HepG2 (cell line): ENCODE results near the gene APEX1. TPM values are rescaled to one million over a fixed set of nuclear protein-coding genes. Genes with fewer than 3 reads are reported as not detected.

Source experiments
- CEBPG ChIP-seq: IDR thresholded peaks from 2 replicates; pipeline ENCODE4 v1.6.1; 2016
- CHCHD3 ChIP-seq: sonication (generic); formaldehyde crosslinking; IDR thresholded peaks from 2 replicates; pipeline ENCODE4 v1.8.0; 2022; ENCODE audit warnings: mild to moderate bottlenecking, missing genetic modification reagents, moderate library complexity
- DR1 ChIP-seq: sonication (generic); formaldehyde crosslinking; IDR thresholded peaks from 2 replicates; pipeline ENCODE4 v1.8.0; 2021; ENCODE audit warnings: mild to moderate bottlenecking, missing genetic modification reagents, inconsistent platforms
- ELF3 ChIP-seq: IDR thresholded peaks from 2 replicates; pipeline ENCODE4 v1.6.1; 2016; ENCODE audit warnings: missing genetic modification reagents, missing compliant biosample characterization
- FOSL1 ChIP-seq: sonication (generic); formaldehyde crosslinking; IDR thresholded peaks from 2 replicates; pipeline ENCODE4 v1.9.0; 2021; ENCODE audit warnings: missing genetic modification reagents, borderline replicate concordance
- HHEX ChIP-seq: IDR thresholded peaks from 2 replicates; pipeline ENCODE4 v1.6.1; 2016; ENCODE audit warnings: control low read depth
- HNRNPL ChIP-seq: fragments of 200-400 bp; formaldehyde crosslinking; IDR thresholded peaks from 2 replicates; pipeline ENCODE4 v1.6.1; 2017; ENCODE audit warnings: mild to moderate bottlenecking, low read depth, low read length
- MYPOP ChIP-seq: sonication (generic); formaldehyde crosslinking; IDR thresholded peaks from 2 replicates; pipeline ENCODE4 v1.8.1; 2023; ENCODE audit warnings: mild to moderate bottlenecking, moderate library complexity, missing genetic modification reagents
- MZF1 ChIP-seq: sonication (generic); formaldehyde crosslinking; IDR thresholded peaks from 2 replicates; pipeline ENCODE4 v1.8.1; 2023; ENCODE audit warnings: mild to moderate bottlenecking, missing genetic modification reagents, borderline replicate concordance
- NR2F6 ChIP-seq, 2 experiments: IDR thresholded peaks; 2 replicates each; pipeline ENCODE4 v1.6.1; 2016; ENCODE audit warnings: antibody characterized with exemption in 1 of 2, mild to moderate bottlenecking in 1 of 2
- PATZ1 ChIP-seq: sonication (generic); formaldehyde crosslinking; IDR thresholded peaks from 2 replicates; pipeline ENCODE4 v1.4.0; 2020; ENCODE audit warnings: missing genetic modification reagents
- POLR2A ChIP-seq, 2 experiments: IDR thresholded peaks; 2 replicates each; pipeline ENCODE4 v1.6.1; 2011; ENCODE audit warnings: low read depth in 2 of 2, low read length in 2 of 2, mild to moderate bottlenecking in 1 of 2, moderate library complexity in 1 of 2; ENCODE audit not compliant: insufficient read depth in 1 of 2
- RAD21 ChIP-seq: fragments of 450-650 bp; formaldehyde crosslinking; IDR thresholded peaks from 2 replicates; pipeline ENCODE4 v1.5.0; 2020; ENCODE audit warnings: mild to moderate bottlenecking
- RNF2 ChIP-seq: fragments of 450-650 bp; conservative IDR thresholded peaks from 2 replicates; pipeline ENCODE4 v1.6.1; 2016; ENCODE audit warnings: low read depth
- SMARCE1 ChIP-seq: fragments of 450-650 bp; IDR thresholded peaks from 2 replicates; pipeline ENCODE4 v1.6.1; 2017; ENCODE audit warnings: borderline replicate concordance
- SMC3 ChIP-seq: IDR thresholded peaks from 2 replicates; pipeline ENCODE4 v1.6.1; 2011; ENCODE audit warnings: low read length, improper control_type of control experiment
- SOX5 ChIP-seq: IDR thresholded peaks from 2 replicates; pipeline ENCODE4 v1.6.1; 2016; ENCODE audit warnings: borderline replicate concordance
- SRSF4 ChIP-seq: fragments of 200-400 bp; formaldehyde crosslinking; IDR thresholded peaks from one replicate; pipeline ENCODE4 v1.6.1; 2018; ENCODE audit warnings: mild to moderate bottlenecking, low read depth, low read length, moderate library complexity; ENCODE audit not compliant: poor library complexity, severe bottlenecking
- THAP11 ChIP-seq: IDR thresholded peaks from 2 replicates; pipeline ENCODE4 v1.6.1; 2016; ENCODE audit warnings: missing biosample characterization, missing genetic modification reagents
- ZFP36L1 ChIP-seq: sonication (generic); formaldehyde crosslinking; IDR thresholded peaks from 2 replicates; pipeline ENCODE4 v1.8.0; 2022; ENCODE audit warnings: mild to moderate bottlenecking, missing genetic modification reagents, moderate library complexity
- ZNF124 ChIP-seq: sonication (generic); formaldehyde crosslinking; IDR thresholded peaks from 2 replicates; pipeline ENCODE4 v1.4.0; 2020; ENCODE audit warnings: missing genetic modification reagents
- ZNF138 ChIP-seq: sonication (generic); formaldehyde crosslinking; IDR thresholded peaks from 2 replicates; pipeline ENCODE4 v1.5.0; 2020; ENCODE audit warnings: mild to moderate bottlenecking, low read depth, missing genetic modification reagents
- ZNF354B ChIP-seq: sonication (generic); formaldehyde crosslinking; IDR thresholded peaks from 2 replicates; pipeline ENCODE4 v1.8.0; 2022; ENCODE audit warnings: mild to moderate bottlenecking, missing genetic modification reagents
- ZNF749 ChIP-seq: sonication (generic); formaldehyde crosslinking; IDR thresholded peaks from 2 replicates; pipeline ENCODE4 v1.8.0; 2022; ENCODE audit warnings: mild to moderate bottlenecking, missing genetic modification reagents, moderate library complexity, borderline replicate concordance
- ZNF792 ChIP-seq: IDR thresholded peaks from 2 replicates; pipeline ENCODE4 v1.6.1; 2016
- polyA plus RNA-seq, 8 experiments: library from polyadenylated mRNA; depleted of rRNA in 3 of 8; stranded (reverse) in 7 of 8; unstranded in 1 of 8; fragments of >200 nt; fragmentation: Illumina TruSeq in 4 of 8; extraction: Trizol in 4 of 8; gene quantifications; 2 replicates each; pipeline versions ENCODE4 v1.2.1 to v1.2.3, GENCODE V29; 2011 to 2016; ENCODE audit warnings: low read depth in 4 of 8, missing spikeins in 1 of 8, mixed read lengths in 1 of 8; ENCODE audit not compliant: insufficient read depth in 1 of 8
- total RNA-seq, 5 experiments: library from RNA; depleted of rRNA; stranded (reverse); fragments of >200 nt; fragmentation: Illumina TruSeq; extraction: Trizol; gene quantifications; 2 replicates each; pipeline ENCODE4 v1.2.3, GENCODE V29; 2016; ENCODE audit warnings: low read depth in 1 of 5
- TF ChIP-seq, protein P1 (sequence below): sonication (generic); formaldehyde crosslinking; conservative IDR thresholded peaks from 2 replicates; pipeline ENCODE4 v1.4.0; 2020; ENCODE audit warnings: missing genetic modification reagents
- TF ChIP-seq, protein P2 (sequence below): sonication (generic); formaldehyde crosslinking; IDR thresholded peaks from 2 replicates; pipeline ENCODE4 v1.4.0; 2020; ENCODE audit warnings: mild to moderate bottlenecking, missing genetic modification reagents, borderline replicate concordance

The APEX1 gene
- total and polyA plus RNA-seq, 2 of the 13 experiments (the other 11 are each of a cell fraction or from before 2014, with no cell fraction given) = 171 to 405 TPM

DNA sequence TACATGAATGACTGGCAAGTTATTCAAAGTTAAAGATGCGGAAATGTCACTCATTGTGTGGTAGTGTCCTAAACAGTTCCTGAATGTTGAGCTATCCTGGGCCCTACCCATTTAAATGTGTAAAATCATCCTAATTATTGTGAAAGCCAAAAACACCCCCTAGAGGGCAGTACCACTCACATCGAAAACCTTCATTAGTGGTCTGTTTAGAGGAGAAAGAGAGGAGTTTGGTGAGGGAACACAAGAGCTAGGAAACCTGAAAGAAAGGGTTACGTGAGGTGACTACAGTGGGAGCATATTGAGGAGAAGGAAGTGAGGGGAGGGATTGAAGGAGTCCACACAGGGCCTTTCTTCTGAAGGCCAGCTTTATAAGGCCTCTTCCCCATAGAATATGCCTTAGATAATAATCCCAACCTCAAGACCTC is 39.2 kb upstream of the APEX1 start (continued):
- no peak for TF ChIP-seq NR2F6 (IDR thresholded peaks at IDR 0.05)
- TF ChIP-seq NR2F6 (CRISPR knock-in tag; IDR thresholded peaks at IDR 0.05) = 0 out of 2 replicates have a peak, but pooled peaks have one; percentile 14
- TF ChIP-seq MZF1 (CRISPR knock-in tag) = no peak
- peak; percentile 67; the same call in 1 of the 2 replicates for TF ChIP-seq ZNF792 (CRISPR knock-in tag)
- TF ChIP-seq ELF3 (CRISPR knock-in tag) = peak; percentile 51; the same call in 1 of the 2 replicates
- TF ChIP-seq FOSL1 = no peak
- TF ChIP-seq DR1 (CRISPR knock-in tag) = no peak
- TF ChIP-seq, protein P1, sequence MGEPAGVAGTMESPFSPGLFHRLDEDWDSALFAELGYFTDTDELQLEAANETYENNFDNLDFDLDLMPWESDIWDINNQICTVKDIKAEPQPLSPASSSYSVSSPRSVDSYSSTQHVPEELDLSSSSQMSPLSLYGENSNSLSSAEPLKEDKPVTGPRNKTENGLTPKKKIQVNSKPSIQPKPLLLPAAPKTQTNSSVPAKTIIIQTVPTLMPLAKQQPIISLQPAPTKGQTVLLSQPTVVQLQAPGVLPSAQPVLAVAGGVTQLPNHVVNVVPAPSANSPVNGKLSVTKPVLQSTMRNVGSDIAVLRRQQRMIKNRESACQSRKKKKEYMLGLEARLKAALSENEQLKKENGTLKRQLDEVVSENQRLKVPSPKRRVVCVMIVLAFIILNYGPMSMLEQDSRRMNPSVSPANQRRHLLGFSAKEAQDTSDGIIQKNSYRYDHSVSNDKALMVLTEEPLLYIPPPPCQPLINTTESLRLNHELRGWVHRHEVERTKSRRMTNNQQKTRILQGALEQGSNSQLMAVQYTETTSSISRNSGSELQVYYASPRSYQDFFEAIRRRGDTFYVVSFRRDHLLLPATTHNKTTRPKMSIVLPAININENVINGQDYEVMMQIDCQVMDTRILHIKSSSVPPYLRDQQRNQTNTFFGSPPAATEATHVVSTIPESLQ (CRISPR knock-in tag) = peak; percentile 68; the same call in 1 of the 2 replicates
- no peak for TF ChIP-seq CHCHD3 (CRISPR knock-in tag)
- TF ChIP-seq ZNF124 (CRISPR knock-in tag) = 0 out of 2 replicates have a peak, but pooled peaks have one; percentile 45
- 0 out of 2 replicates have a peak, but pooled peaks have one; percentile 36 for TF ChIP-seq RAD21 (CRISPR knock-in tag)
- peak; percentile 46; the same call in 1 of the 2 replicates for TF ChIP-seq THAP11 (CRISPR knock-in tag)
- TF ChIP-seq MYPOP (CRISPR knock-in tag) = no peak
- 0 out of 2 replicates have a peak, but pooled peaks have one; percentile 31 for TF ChIP-seq SOX5 (CRISPR knock-in tag)
- TF ChIP-seq, protein P2, sequence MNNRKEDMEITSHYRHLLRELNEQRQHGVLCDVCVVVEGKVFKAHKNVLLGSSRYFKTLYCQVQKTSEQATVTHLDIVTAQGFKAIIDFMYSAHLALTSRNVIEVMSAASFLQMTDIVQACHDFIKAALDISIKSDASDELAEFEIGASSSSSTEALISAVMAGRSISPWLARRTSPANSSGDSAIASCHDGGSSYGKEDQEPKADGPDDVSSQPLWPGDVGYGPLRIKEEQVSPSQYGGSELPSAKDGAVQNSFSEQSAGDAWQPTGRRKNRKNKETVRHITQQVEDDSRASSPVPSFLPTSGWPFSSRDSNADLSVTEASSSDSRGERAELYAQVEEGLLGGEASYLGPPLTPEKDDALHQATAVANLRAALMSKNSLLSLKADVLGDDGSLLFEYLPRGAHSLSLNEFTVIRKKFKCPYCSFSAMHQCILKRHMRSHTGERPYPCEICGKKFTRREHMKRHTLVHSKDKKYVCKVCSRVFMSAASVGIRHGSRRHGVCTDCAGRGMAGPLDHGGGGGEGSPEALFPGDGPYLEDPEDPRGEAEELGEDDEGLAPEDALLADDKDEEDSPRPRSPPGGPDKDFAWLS (CRISPR knock-in tag) = no peak
- TF ChIP-seq ZNF749 (CRISPR knock-in tag) = no peak
- no peak for TF ChIP-seq ZNF138
- no peak for TF ChIP-seq SMARCE1
- 0 out of 2 replicates have a peak, but pooled peaks have one; percentile 43 for TF ChIP-seq ZFP36L1
- TF ChIP-seq SMC3 = peak; percentile 53; the same call in 1 of the 2 replicates
- TF ChIP-seq CEBPG (CRISPR knock-in tag) = peak; percentile 55
- no peak for TF ChIP-seq ZNF354B (CRISPR knock-in tag)
- no peak for TF ChIP-seq RNF2
- no peak for TF ChIP-seq SRSF4
- no peak for TF ChIP-seq HHEX (CRISPR knock-in tag)
- no peak for TF ChIP-seq HNRNPL
- TF ChIP-seq POLR2A (IDR thresholded peaks at IDR 0.05; ENCODE audit: insufficient read depth in 1 of 2, low read depth in 2 of 2, low read length in 2 of 2) = no peak
- TF ChIP-seq PATZ1 = 0 out of 2 replicates have a peak, but pooled peaks have one; percentile 13
